Fibroblast of lung (primary cell): ENCODE results near the gene PREP. TPM values are rescaled to one million over a fixed set of nuclear protein-coding genes. Genes with fewer than 3 reads are reported as not detected.

ENCODE experiments used
- DNase-seq, 2 donors: peaks; one replicate each; pipeline versions ENCODE4 v3.0.0 to v3.0.0-alpha.2; 2010; ENCODE audit warnings: low read depth in 2 of 2
- H2AFZ ChIP-seq: 2 replicates; pipeline ENCODE4 v1.5.1; 2012; ENCODE audit warnings: low read length, control low read depth, inconsistent platforms
- H3K27ac ChIP-seq: 2 replicates; pipeline ENCODE4 v1.5.1; 2011; ENCODE audit warnings: low read length, control low read depth; ENCODE audit not compliant: insufficient read depth
- H3K27me3 ChIP-seq: 2 replicates; pipeline ENCODE4 v1.5.1; 2011; ENCODE audit warnings: mild to moderate bottlenecking, low read length; ENCODE audit not compliant: control insufficient read depth, insufficient read depth
- H3K36me3 ChIP-seq: 2 replicates; pipeline ENCODE4 v1.5.1; 2011; ENCODE audit warnings: low read length; ENCODE audit not compliant: control insufficient read depth, insufficient read depth
- H3K4me1 ChIP-seq: 2 replicates; pipeline ENCODE4 v1.5.1; 2011; ENCODE audit warnings: low read length; ENCODE audit not compliant: control insufficient read depth, insufficient read depth; ENCODE audit errors: extremely low read depth
- H3K4me2 ChIP-seq: 2 replicates; pipeline ENCODE4 v1.5.1; 2011; ENCODE audit warnings: low read length, control low read depth; ENCODE audit not compliant: insufficient read depth; ENCODE audit errors: extremely low read depth
- H3K4me3 ChIP-seq, 4 experiments: fragments of 200-600 bp in 1 of 4; sonication (generic) in 1 of 4; replicated peaks in 1 of 4; 2 replicates each; pipeline ENCODE4 v1.5.1; 2011 to 2016; ENCODE audit warnings: low read length in 4 of 4, low read depth in 3 of 4, mild to moderate bottlenecking in 3 of 4, control low read depth in 2 of 4, inconsistent platforms in 1 of 4, mixed read lengths in 1 of 4; ENCODE audit not compliant: insufficient read depth in 1 of 4; ENCODE audit errors: control extremely low read depth in 1 of 4
- H3K79me2 ChIP-seq: 2 replicates; pipeline ENCODE4 v1.5.1; 2012; ENCODE audit warnings: mild to moderate bottlenecking, low read length, inconsistent platforms; ENCODE audit not compliant: control insufficient read depth, insufficient read depth
- H3K9ac ChIP-seq: 2 replicates; pipeline ENCODE4 v1.5.1; 2011; ENCODE audit warnings: mild to moderate bottlenecking, low read length, control low read depth; ENCODE audit not compliant: insufficient read depth
- H3K9me3 ChIP-seq: 2 replicates; pipeline ENCODE4 v1.5.1; 2012; ENCODE audit warnings: low read depth, low read length; ENCODE audit not compliant: control insufficient read depth, insufficient read depth
- H4K20me1 ChIP-seq: 2 replicates; pipeline ENCODE4 v1.5.1; 2011; ENCODE audit warnings: low read length; ENCODE audit not compliant: control insufficient read depth, insufficient read depth; ENCODE audit errors: extremely low read depth
- EZH2 ChIP-seq: IDR thresholded peaks from 2 replicates; pipeline ENCODE4 v1.5.1; 2012; ENCODE audit warnings: low read length, control low read depth, mild to moderate bottlenecking; ENCODE audit errors: missing control alignments
- polyA plus RNA-seq, 2 donors: library from polyadenylated mRNA; depleted of rRNA in 1 of 2; stranded (reverse) in 1 of 2; unstranded in 1 of 2; fragments of >200 nt; gene quantifications; 2 replicates each; pipeline ENCODE4 v1.2.1, GENCODE V29; 2011 to 2012; ENCODE audit warnings: missing spikeins in 1 of 2
- total RNA-seq: library from RNA; depleted of rRNA; stranded (reverse); fragments of >200 nt; gene quantifications from 2 replicates; pipeline ENCODE4 v1.2.1, GENCODE V29; 2014
- TF ChIP-seq, protein P1 (sequence below), 2 donors: IDR thresholded peaks in 1 of 2; conservative IDR thresholded peaks in 1 of 2; 1 replicate in 1 of 2; 2 replicates in 1 of 2; pipeline ENCODE4 v1.5.1; 2011 to 2012; ENCODE audit warnings: low read length in 2 of 2, control low read depth in 1 of 2, inconsistent platforms in 1 of 2, low read depth in 1 of 2, mild to moderate bottlenecking in 1 of 2

Gene PREP
- total and polyA plus RNA-seq, 2 donors (not counting 1 experiment from before 2014, with no cell fraction given), result 18.3 to 30.7 TPM

- no peak overlapping the region for H2AFZ ChIP-seq
- no peaks in the 10 kb centered on the region for H3K27me3 ChIP-seq
- no peak overlapping the region for H3K4me3 ChIP-seq
- no peak for DNase-seq
- no peaks in the 10 kb centered on the region for H3K9me3 ChIP-seq
- no peaks in the 10 kb centered on the region for H3K4me1 ChIP-seq
- H4K20me1 ChIP-seq, result no peaks in the 10 kb centered on the region
- H3K9ac ChIP-seq, result no peak overlapping the region
- no peak overlapping the region for H3K4me2 ChIP-seq
- no peaks in the 10 kb centered on the region for H3K79me2 ChIP-seq
- no peaks in the 10 kb centered on the region for H3K36me3 ChIP-seq
- TF ChIP-seq, protein P1, sequence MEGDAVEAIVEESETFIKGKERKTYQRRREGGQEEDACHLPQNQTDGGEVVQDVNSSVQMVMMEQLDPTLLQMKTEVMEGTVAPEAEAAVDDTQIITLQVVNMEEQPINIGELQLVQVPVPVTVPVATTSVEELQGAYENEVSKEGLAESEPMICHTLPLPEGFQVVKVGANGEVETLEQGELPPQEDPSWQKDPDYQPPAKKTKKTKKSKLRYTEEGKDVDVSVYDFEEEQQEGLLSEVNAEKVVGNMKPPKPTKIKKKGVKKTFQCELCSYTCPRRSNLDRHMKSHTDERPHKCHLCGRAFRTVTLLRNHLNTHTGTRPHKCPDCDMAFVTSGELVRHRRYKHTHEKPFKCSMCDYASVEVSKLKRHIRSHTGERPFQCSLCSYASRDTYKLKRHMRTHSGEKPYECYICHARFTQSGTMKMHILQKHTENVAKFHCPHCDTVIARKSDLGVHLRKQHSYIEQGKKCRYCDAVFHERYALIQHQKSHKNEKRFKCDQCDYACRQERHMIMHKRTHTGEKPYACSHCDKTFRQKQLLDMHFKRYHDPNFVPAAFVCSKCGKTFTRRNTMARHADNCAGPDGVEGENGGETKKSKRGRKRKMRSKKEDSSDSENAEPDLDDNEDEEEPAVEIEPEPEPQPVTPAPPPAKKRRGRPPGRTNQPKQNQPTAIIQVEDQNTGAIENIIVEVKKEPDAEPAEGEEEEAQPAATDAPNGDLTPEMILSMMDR (conservative IDR thresholded peaks at IDR 0.05 in 1 of 2, IDR thresholded peaks at IDR 0.05 in 1 of 2; ENCODE audit: low read depth in 1 of 2, low read length in 2 of 2), result no peak
- TF ChIP-seq EZH2, result no peak
- no peak overlapping the region for H3K27ac ChIP-seq
These were observed 32.5 kb downstream of the PREP start for GRCh38 chr6:105370351-105370750.

- Histone ChIP-seq H3K4me3 (no peak overlapping the region), H2AFZ (no peak overlapping the region), H4K20me1 (no peaks in the 10 kb centered on the region), H3K36me3 (no peaks in the 10 kb centered on the region), H3K27me3 (no peaks in the 10 kb centered on the region), H3K27ac (no peak overlapping the region), H3K4me1 (no peaks in the 10 kb centered on the region), H3K4me2 (no peak overlapping the region), H3K79me2 (no peaks in the 10 kb centered on the region), H3K9ac (no peak overlapping the region), H3K9me3 (no peaks in the 10 kb centered on the region)
- no peak for DNase-seq
- TF ChIP-seq EZH2, result no peak
These were observed 33.7 kb downstream of the PREP start for GRCh38 chr6:105369145-105369544.

- Histone ChIP-seq H3K27ac (no peak overlapping the region), H3K27me3 (no peaks in the 10 kb centered on the region), H3K36me3 (no peaks in the 10 kb centered on the region), H4K20me1 (no peaks in the 10 kb centered on the region), H3K9me3 (no peaks in the 10 kb centered on the region), H3K79me2 (no peaks in the 10 kb centered on the region), H3K4me3 (no peak overlapping the region), H2AFZ (no peak overlapping the region), H3K4me2 (no peak overlapping the region), H3K4me1 (peaks cover 7% of the 10 kb centered on the region), H3K9ac (no peak overlapping the region)
- DNase-seq, result no peak
- TF ChIP-seq, protein P1 (conservative IDR thresholded peaks at IDR 0.05 in 1 of 2, IDR thresholded peaks at IDR 0.05 in 1 of 2; ENCODE audit: low read depth in 1 of 2, low read length in 2 of 2), result no peak
- TF ChIP-seq EZH2, result no peak
These were observed 38.6 kb downstream of the PREP start for GRCh38 chr6:105364243-105364642.
